ENCODE results near the gene MKRN2.
"Not testable (repeated sequence)": the region's sequence is repeated elsewhere in the genome, so short reads cannot be mapped to it uniquely, and the experiment has no call there.

Gene MKRN2

GRCh38 chr3:12590096-12590495 is 33.2 kb downstream of the MKRN2 start:
- DNase-seq = no peak

- DNase-seq = no peak
Measured at GRCh38 chr3:12591456-12591855, 34.6 kb downstream of the MKRN2 start.

GRCh38 chr3:12591997-12592715 is 35.3 kb downstream of the MKRN2 start:
- no peak for DNase-seq

- DNase-seq = no peak
Measured at GRCh38 chr3:12593473-12593872, 36.6 kb downstream of the MKRN2 start.

- DNase-seq = no peak
Measured at GRCh38 chr3:12598890-12599289, 42.0 kb downstream of the MKRN2 start.

- no peak for DNase-seq
Measured at GRCh38 chr3:12601072-12601471, 44.2 kb downstream of the MKRN2 start.

- no peak for DNase-seq
Measured at GRCh38 chr3:12603969-12604368, 47.1 kb downstream of the MKRN2 start.

- DNase-seq = no peak
Measured at GRCh38 chr3:12608376-12608775, 51.5 kb downstream of the MKRN2 start.

GRCh38 chr3:12611117-12611516 is 54.2 kb downstream of the MKRN2 start:
- DNase-seq = no peak

- no peak for DNase-seq
Measured at GRCh38 chr3:12612514-12613226, 55.8 kb downstream of the MKRN2 start.

GRCh38 chr3:12613250-12613649 is 56.4 kb downstream of the MKRN2 start:
- DNase-seq = no peak

- no peak for DNase-seq
Measured at GRCh38 chr3:12615266-12615665, 58.4 kb downstream of the MKRN2 start.

- DNase-seq = no peak
Measured at GRCh38 chr3:12618426-12618825, 61.5 kb downstream of the MKRN2 start.

- no peak for DNase-seq
Measured at GRCh38 chr3:12620305-12620704, 63.4 kb downstream of the MKRN2 start.

- DNase-seq = no peak
Measured at GRCh38 chr3:12620729-12621128, 63.8 kb downstream of the MKRN2 start.

- no peak for DNase-seq
Measured at GRCh38 chr3:12622335-12622734, 65.4 kb downstream of the MKRN2 start.

- DNase-seq = no peak
Measured at GRCh38 chr3:12624056-12624455, 67.2 kb downstream of the MKRN2 start.

- not testable (repeated sequence) for DNase-seq
Measured at GRCh38 chr3:12624964-12625363, 68.1 kb downstream of the MKRN2 start.

- DNase-seq = no peak
Measured at GRCh38 chr3:12627370-12627769, 70.5 kb downstream of the MKRN2 start.

- no peak for DNase-seq
Measured at GRCh38 chr3:12628813-12629212, 71.9 kb downstream of the MKRN2 start.

GRCh38 chr3:12629560-12629959 is 72.7 kb downstream of the MKRN2 start:
- no peak for DNase-seq

- no peak for DNase-seq
Measured at GRCh38 chr3:12630292-12630691, 73.4 kb downstream of the MKRN2 start.

- DNase-seq = not testable (repeated sequence)
Measured at GRCh38 chr3:12630843-12631242, 74.0 kb downstream of the MKRN2 start.

GRCh38 chr3:12632523-12632922 is 75.6 kb downstream of the MKRN2 start:
- no peak for DNase-seq

- no peak for DNase-seq
Measured at GRCh38 chr3:12633108-12633507, 76.2 kb downstream of the MKRN2 start.

Data from NCI-H1105 treated with DMSO at 0.1 percent for 48 hours (cell line).